GM12878 (cell line): ENCODE data around the gene SPINK14. TPM values are rescaled to one million over a fixed set of nuclear protein-coding genes. Genes with fewer than 3 reads are reported as not detected.

Experiments
- ATAC-seq: fragments of 200-7000 bp; cut with Tn5 transposase; 3 replicates; pipeline ENCODE4 v1.9.1; 2020; ENCODE audit warnings: mild to moderate bottlenecking, moderate library complexity
- BruUV-seq: library from RNA; stranded (reverse); fragments of 400-500 nt; replicated peaks from 2 replicates; lab custom pipeline; 2021; lab: Mats Ljungman, UMichigan
- CTCF ChIA-PET: fragments of 300-600 bp; sonication (Branson Sonifier 250); formaldehyde crosslinking; extraction: SDS; loops from one replicate; lab custom pipeline; 2021; ENCODE audit warnings: inconsistent platforms; lab: Yijun Ruan, JAX
- POLR2A ChIA-PET: fragments of 350-600 bp; formaldehyde crosslinking; extraction: SDS; loops from one replicate; lab custom pipeline; 2021; ENCODE audit warnings: inconsistent platforms; lab: Charles Lee
- RAD21 ChIA-PET: fragments of 300-600 bp; sonication (Branson Sonifier 250); formaldehyde crosslinking; loops from one replicate; lab custom pipeline; 2023; ENCODE audit warnings: antibody characterized with exemption; ENCODE audit not compliant: unreplicated experiment; lab: Charles Lee
- SMC1A ChIA-PET: fragments of 300-600 bp; sonication (Branson Sonifier 250); formaldehyde crosslinking; loops from one replicate; lab custom pipeline; 2023; ENCODE audit not compliant: unreplicated experiment, uncharacterized antibody; lab: Charles Lee
- DNase-seq: peaks from one replicate; pipeline ENCODE4 v3.0.0-alpha.2; 2011; ENCODE audit warnings: low read depth, low spot score
- FAIRE-seq: peaks from 3 replicates; lab custom pipeline; 2011; peaks lifted over from hg19 to GRCh38; lab: Jason Lieb, UNC
- H2AFZ ChIP-seq: 2 replicates; pipeline ENCODE4 v1.6.0; 2011; ENCODE audit warnings: low read depth, low read length, control low read depth; ENCODE audit not compliant: control insufficient read depth
- H3K27ac ChIP-seq: 2 replicates; pipeline ENCODE4 v1.5.1; 2011; ENCODE audit warnings: control low read depth; ENCODE audit not compliant: control insufficient read depth, insufficient read depth
- H3K27me3 ChIP-seq, 2 experiments: replicated peaks in 1 of 2; 2 replicates each; pipeline versions ENCODE4 v1.6.0 to v1.6.1; 2011; ENCODE audit warnings: low read length in 1 of 2; ENCODE audit not compliant: control insufficient read depth in 2 of 2, insufficient read depth in 2 of 2
- H3K36me3 ChIP-seq, 2 experiments: 2 replicates each; pipeline ENCODE4 v1.5.1; 2011; ENCODE audit warnings: low read length in 1 of 2; ENCODE audit not compliant: control insufficient read depth in 2 of 2, insufficient read depth in 2 of 2
- H3K4me1 ChIP-seq: 2 replicates; pipeline ENCODE4 v1.6.1; 2011; ENCODE audit warnings: mild to moderate bottlenecking, low read length, moderate library complexity, mixed read lengths; ENCODE audit not compliant: control insufficient read depth, insufficient read depth
- H3K4me2 ChIP-seq: 2 replicates; pipeline ENCODE4 v1.6.0; 2011; ENCODE audit warnings: control low read depth; ENCODE audit not compliant: control insufficient read depth, insufficient read depth
- H3K4me3 ChIP-seq: fragments of 200-600 bp; sonication (generic); 2 replicates; pipeline ENCODE4 v1.5.1; 2016
- H3K79me2 ChIP-seq: 2 replicates; pipeline ENCODE4 v1.6.0; 2011; ENCODE audit warnings: low read length; ENCODE audit not compliant: control insufficient read depth, insufficient read depth
- H3K9ac ChIP-seq: 2 replicates; pipeline ENCODE4 v1.8.0; 2011; ENCODE audit warnings: low read length, control low read depth, mixed read lengths; ENCODE audit not compliant: control insufficient read depth, insufficient read depth
- H3K9me3 ChIP-seq: replicated peaks from 3 replicates; pipeline ENCODE4 v1.5.1; 2011; ENCODE audit warnings: mild to moderate bottlenecking, low read length; ENCODE audit not compliant: control insufficient read depth, insufficient read depth
- H4K20me1 ChIP-seq: 2 replicates; pipeline ENCODE4 v1.6.0; 2011; ENCODE audit not compliant: control insufficient read depth, insufficient read depth
- ESRRA ChIP-seq: IDR thresholded peaks from 2 replicates; pipeline ENCODE4 v1.6.1; 2012; ENCODE audit warnings: mild to moderate bottlenecking, low read length, improper control_type of control experiment
- GATAD2B ChIP-seq: fragments of 450-650 bp; conservative IDR thresholded peaks from 2 replicates; pipeline ENCODE4 v1.6.1; 2017; ENCODE audit warnings: low read depth, mild to moderate bottlenecking, moderate library complexity
- IKZF2 ChIP-seq, 2 experiments: fragments of 450-650 bp; IDR thresholded peaks; 2 replicates each; pipeline ENCODE4 v1.6.1; 2017; ENCODE audit warnings: mild to moderate bottlenecking in 2 of 2, moderate library complexity in 2 of 2
- POLR2AphosphoS2 ChIP-seq: IDR thresholded peaks from 2 replicates; pipeline ENCODE4 v1.6.1; 2011; ENCODE audit warnings: low read depth, mild to moderate bottlenecking, low read length, improper control_type of control experiment, moderate library complexity
- PRDM15 ChIP-seq: fragments of 450-650 bp; formaldehyde crosslinking; IDR thresholded peaks from 2 replicates; pipeline ENCODE4 v1.4.0; 2020; ENCODE audit warnings: mild to moderate bottlenecking, moderate library complexity
- SREBF1 ChIP-seq: IDR thresholded peaks from 2 replicates; pipeline ENCODE4 v1.6.1; 2012; ENCODE audit warnings: mild to moderate bottlenecking, low read length
- ZNF207 ChIP-seq: fragments of 450-650 bp; IDR thresholded peaks from 2 replicates; pipeline ENCODE4 v1.6.1; 2014; ENCODE audit warnings: antibody characterized with exemption, mild to moderate bottlenecking, borderline replicate concordance
- WGBS: methylation state at CpG from one replicate; pipeline ENCODE4 v1.1.6; 2016; ENCODE audit warnings: low lambda C conversion rate; ENCODE audit not compliant: insufficient replicate concordance, insufficient coverage; ENCODE audit errors: missing lambda C conversion rate; 5-methylcytosine and 5-hydroxymethylcytosine counted together
- in situ Hi-C: fragments of 300-500 bp; cut with MboI; formaldehyde crosslinking; loops from 9 replicates; pipeline ENCODE4 v1.14.3; 2018; ENCODE audit warnings: mixed read lengths
- intact Hi-C: fragments of 100-400 bp; cut with micrococcal nuclease; formaldehyde crosslinking; loops from one replicate; pipeline ENCODE4 v1.14.2; 2022; ENCODE audit not compliant: unreplicated experiment
- polyA plus RNA-seq, 11 experiments: library from polyadenylated mRNA; depleted of rRNA in 4 of 11; unstranded in 6 of 11; stranded (reverse) in 5 of 11; fragments of >200 nt; fragmentation: Nextera tagmentation in 4 of 11; fragmentation: Illumina TruSeq in 1 of 11; extraction: Ambion mirVana in 4 of 11; extraction: Trizol in 1 of 11; gene quantifications; 1 replicate in 1 of 11; 2 replicates in 10 of 11; pipeline versions ENCODE4 v1.2.1 to v1.2.3, GENCODE V29; 2011 to 2016; ENCODE audit warnings: inconsistent platforms in 2 of 11, missing spikeins in 2 of 11, low read depth in 1 of 11
- total RNA-seq, 4 experiments: library from RNA; depleted of rRNA in 3 of 4; stranded (reverse); fragments of >200 nt in 3 of 4; fragmentation: Illumina TruSeq in 1 of 4; extraction: Trizol in 1 of 4; gene quantifications; 2 replicates each; pipeline versions ENCODE4 v1.2.1 to v1.2.3, GENCODE V29; 2013 to 2021

SPINK14 gene
- total and polyA plus RNA-seq, 10 of the 15 experiments (the other 5 are each of a cell fraction or from before 2014, with no cell fraction given): not detected

- ChIA-PET CTCF (no interaction called here), RAD21 (no interaction called here), SMC1A (no interaction called here), POLR2A (no interaction called here)
- H3K9ac ChIP-seq: no peak overlapping the region
- intact Hi-C loops: no loop called here
- no peak overlapping the region for H3K27ac ChIP-seq
- no peak for DNase-seq
- no peak for FAIRE-seq
- 14% methylated on average over 3 of the region's 3 CpGs for WGBS
- in situ Hi-C loops: no loop called here
- H2AFZ ChIP-seq: no peak overlapping the region
- no peak overlapping the region for H3K4me3 ChIP-seq
- no peaks in the 10 kb centered on the region for H3K4me1 ChIP-seq
- ATAC-seq: peak; percentile 35; the same call in 1 of the 3 replicates
- no peaks in the 10 kb centered on the region for H3K79me2 ChIP-seq
- BruUV-seq: no TSS peak
- TF ChIP-seq PRDM15 (CRISPR knock-in tag): no peak
- TF ChIP-seq IKZF2 (IDR thresholded peaks at IDR 0.05): no peak
- TF ChIP-seq ZNF207: no peak
- TF ChIP-seq SREBF1: no peak
- no peak for TF ChIP-seq POLR2AphosphoS2
- no peak for TF ChIP-seq GATAD2B
- no peak for TF ChIP-seq ESRRA
- no peak overlapping the region for H3K4me2 ChIP-seq
- H3K36me3 ChIP-seq: no peaks in the 10 kb centered on the region
- H3K27me3 ChIP-seq: no peaks in the 10 kb centered on the region
- no peaks in the 10 kb centered on the region for H3K9me3 ChIP-seq
- no peaks in the 10 kb centered on the region for H4K20me1 ChIP-seq
Observed at GRCh38 chr5:148125641-148126040, 42.7 kb upstream of the SPINK14 start.
